Activated CD4-positive, alpha-beta T cell treated with anti-CD3 and anti-CD28 coated beads, Interleukin-2, amount 10 ng/mL, durations not matched to agents 24 days and 14 days (primary cell): ENCODE results near the gene PICALM. TPM values are rescaled to one million over a fixed set of nuclear protein-coding genes. Genes with fewer than 3 reads are reported as not detected.
"Not testable (repeated sequence)": the region's sequence is repeated elsewhere in the genome, so short reads cannot be mapped to it uniquely, and the experiment has no call there.

ENCODE experiments used
- DNase-seq: peaks from one replicate; pipeline ENCODE4 v3.0.0; 2022
- H3K27ac Mint-ChIP-seq: one replicate; pipeline ENCODE4 v1.8.0; 2022; ENCODE audit warnings: mild to moderate bottlenecking, mixed read lengths
- H3K27me3 Mint-ChIP-seq: one replicate; pipeline ENCODE4 v1.8.0; 2022; ENCODE audit warnings: mixed read lengths
- H3K36me3 Mint-ChIP-seq: one replicate; pipeline ENCODE4 v1.8.0; 2022; ENCODE audit warnings: low read depth, mild to moderate bottlenecking, mixed read lengths
- H3K4me1 Mint-ChIP-seq: one replicate; pipeline ENCODE4 v1.8.0; 2021; ENCODE audit warnings: mixed read lengths
- H3K4me3 Mint-ChIP-seq: one replicate; pipeline ENCODE4 v1.8.0; 2022; ENCODE audit warnings: mild to moderate bottlenecking, moderate library complexity, mixed read lengths
- H3K9me3 Mint-ChIP-seq: one replicate; pipeline ENCODE4 v1.8.0; 2021; ENCODE audit warnings: mixed read lengths
- intact Hi-C: fragments of 100-400 bp; cut with micrococcal nuclease; formaldehyde crosslinking; loops from one replicate; pipeline ENCODE4 v1.15.1; 2023
- total RNA-seq: library from RNA; stranded (reverse); gene quantifications from 2 replicates; pipeline ENCODE4 v1.2.3, GENCODE V29; 2022

Gene PICALM, protein sequence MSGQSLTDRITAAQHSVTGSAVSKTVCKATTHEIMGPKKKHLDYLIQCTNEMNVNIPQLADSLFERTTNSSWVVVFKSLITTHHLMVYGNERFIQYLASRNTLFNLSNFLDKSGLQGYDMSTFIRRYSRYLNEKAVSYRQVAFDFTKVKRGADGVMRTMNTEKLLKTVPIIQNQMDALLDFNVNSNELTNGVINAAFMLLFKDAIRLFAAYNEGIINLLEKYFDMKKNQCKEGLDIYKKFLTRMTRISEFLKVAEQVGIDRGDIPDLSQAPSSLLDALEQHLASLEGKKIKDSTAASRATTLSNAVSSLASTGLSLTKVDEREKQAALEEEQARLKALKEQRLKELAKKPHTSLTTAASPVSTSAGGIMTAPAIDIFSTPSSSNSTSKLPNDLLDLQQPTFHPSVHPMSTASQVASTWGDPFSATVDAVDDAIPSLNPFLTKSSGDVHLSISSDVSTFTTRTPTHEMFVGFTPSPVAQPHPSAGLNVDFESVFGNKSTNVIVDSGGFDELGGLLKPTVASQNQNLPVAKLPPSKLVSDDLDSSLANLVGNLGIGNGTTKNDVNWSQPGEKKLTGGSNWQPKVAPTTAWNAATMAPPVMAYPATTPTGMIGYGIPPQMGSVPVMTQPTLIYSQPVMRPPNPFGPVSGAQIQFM
- total RNA-seq: 141 and 156 TPM in 2 replicates

DNA sequence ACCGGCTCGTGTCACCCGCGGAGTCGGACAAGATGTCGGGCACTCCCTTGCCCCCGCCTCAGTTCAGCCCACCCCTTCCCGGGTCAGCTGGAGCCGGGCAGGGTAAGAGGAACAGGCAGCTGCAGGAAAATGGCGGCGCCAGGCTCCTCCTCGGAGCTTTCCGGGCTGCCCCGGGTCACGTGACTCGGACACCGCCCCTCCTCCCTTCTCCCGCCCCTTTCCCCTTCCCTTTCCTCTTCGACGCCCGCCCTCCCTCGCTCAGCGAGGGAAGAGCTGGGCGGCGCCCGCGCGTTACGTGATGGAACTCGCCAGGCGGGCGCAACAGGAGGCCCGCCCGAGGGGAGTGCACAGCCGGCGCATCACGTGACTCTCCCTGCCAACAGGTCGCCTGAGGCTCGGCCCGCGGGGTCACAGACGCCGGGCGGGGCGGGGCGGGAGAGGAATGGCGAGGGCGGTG lies at the start of gene PICALM:
Gene PICALM (minus strand): TSS at position 134 of the 457 bp plus-strand sequence. CDS start 304 bp downstream, outside the sequence.
- intact Hi-C loops: loop anchor here (1.0 to 10.0 kb wide), 10 partner anchors 47 to 440 kb away; partner anchors contain the start of gene CREBZF
- peak within 1 kb of the TSS; percentile 100 for H3K4me3 Mint-ChIP-seq
- H3K4me1 Mint-ChIP-seq: peaks cover 33% of the 10 kb centered on the region
- no peaks in the 10 kb centered on the region for H3K27me3 Mint-ChIP-seq
- H3K9me3 Mint-ChIP-seq: peaks cover 4% of the 10 kb centered on the region
- H3K36me3 Mint-ChIP-seq: peaks cover 27% of the 10 kb centered on the region
- DNase-seq: peak; percentile 99
- H3K27ac Mint-ChIP-seq: peak within 1 kb of the TSS; percentile 97

DNA sequence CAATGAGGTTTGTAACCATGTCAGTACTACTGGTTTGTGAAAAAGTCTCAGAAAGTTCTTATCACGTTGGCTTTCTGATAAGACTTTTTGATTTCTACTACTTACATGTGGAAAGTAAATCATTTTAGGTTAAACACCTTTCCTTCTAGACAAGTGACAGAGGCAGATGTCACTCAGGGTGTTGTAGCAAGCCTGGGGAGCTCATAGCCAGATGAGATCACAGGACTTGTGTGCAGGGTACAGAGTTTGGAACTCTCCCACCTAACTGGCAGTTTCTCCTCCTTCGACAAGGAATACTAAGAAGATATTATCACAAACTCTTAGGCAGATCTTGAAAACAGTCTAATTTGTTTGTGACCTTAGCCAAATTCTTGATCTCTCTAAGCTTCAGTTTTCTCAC lies 49.4 kb upstream of the PICALM start:
- Mint-ChIP-seq H3K27ac (peak overlapping the region; percentile 8), H3K27me3 (peaks cover 2% of the 10 kb centered on the region), H3K9me3 (peaks cover 4% of the 10 kb centered on the region), H3K4me3 (no peak overlapping the region), H3K4me1 (peaks cover 30% of the 10 kb centered on the region), H3K36me3 (no peaks in the 10 kb centered on the region)
- no peak for DNase-seq
- intact Hi-C loops: no loop called here

GRCh38 chr11:86117712-86118063 lies 48.8 kb upstream of the PICALM start:
- Mint-ChIP-seq H3K4me1 (peaks cover 30% of the 10 kb centered on the region), H3K36me3 (no peaks in the 10 kb centered on the region), H3K9me3 (peaks cover 2% of the 10 kb centered on the region), H3K27ac (peak overlapping the region; percentile 68), H3K27me3 (peaks cover 2% of the 10 kb centered on the region), H3K4me3 (no peak overlapping the region)
- DNase-seq: no peak
- intact Hi-C loops: loop anchor here (2.0 kb wide), 3 partner anchors 65 to 175 kb away; no protein-coding TSS in a partner anchor

DNA sequence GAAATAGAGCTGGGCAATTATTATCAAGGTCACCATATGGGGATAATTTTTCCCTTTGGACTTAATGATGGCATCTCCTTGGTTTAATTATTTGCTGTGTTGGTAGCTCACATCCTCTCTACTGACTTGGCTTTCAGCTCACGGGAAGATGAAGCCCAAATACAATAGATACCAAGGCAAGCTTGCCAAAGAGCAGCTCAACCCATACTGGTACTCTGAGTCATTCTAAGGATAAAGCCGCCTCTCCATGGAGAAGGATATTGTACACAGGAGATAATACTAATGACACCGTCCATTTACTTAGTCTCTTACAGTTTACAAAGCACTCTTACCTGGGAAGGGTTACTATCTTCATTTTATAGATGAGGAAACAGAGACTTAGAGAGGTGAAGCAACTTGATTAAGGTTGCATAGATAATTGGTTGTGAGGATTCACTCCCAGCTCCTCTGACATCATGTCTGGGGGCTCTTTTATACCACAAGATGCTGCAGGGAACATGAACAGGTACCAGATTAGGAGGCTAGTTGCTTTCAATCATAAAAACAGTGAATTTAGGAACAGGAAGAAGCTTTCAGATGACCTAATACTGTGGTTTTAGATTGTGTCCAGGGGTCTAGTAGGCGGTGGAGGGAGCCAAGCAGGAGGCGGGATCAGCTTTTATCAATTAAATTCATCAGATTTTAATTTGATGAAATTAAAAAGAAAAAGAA lies 48.3 kb upstream of the PICALM start:
- intact Hi-C loops: loop anchor here (2.0 kb wide), 3 partner anchors 66 to 176 kb away; no protein-coding TSS in a partner anchor
- H3K27ac Mint-ChIP-seq: peak overlapping the region; percentile 69
- no peaks in the 10 kb centered on the region for H3K9me3 Mint-ChIP-seq
- H3K4me3 Mint-ChIP-seq: peak overlapping the region; percentile 24
- H3K27me3 Mint-ChIP-seq: peaks cover 2% of the 10 kb centered on the region
- no peak for DNase-seq
- H3K36me3 Mint-ChIP-seq: no peaks in the 10 kb centered on the region
- H3K4me1 Mint-ChIP-seq: peaks cover 30% of the 10 kb centered on the region

DNA sequence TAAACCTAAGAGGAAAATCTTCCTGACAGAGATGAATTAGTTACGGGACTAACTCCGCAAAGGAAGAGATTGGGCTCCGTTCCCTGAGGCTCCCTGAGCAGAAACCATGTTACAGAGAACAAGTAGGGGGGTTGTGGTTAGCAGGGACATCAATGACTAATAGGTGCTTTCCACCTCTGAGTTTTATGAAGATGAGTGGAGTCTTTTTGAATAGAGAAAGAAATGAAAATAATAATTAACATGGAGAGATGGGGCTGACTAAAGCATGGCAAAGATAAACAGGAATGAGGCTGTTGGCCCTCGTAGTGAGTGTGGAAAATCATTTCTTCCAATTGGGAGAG lies 47.5 kb upstream of the PICALM start:
- peak; percentile 70 for DNase-seq
- Mint-ChIP-seq H3K9me3 (no peaks in the 10 kb centered on the region), H3K4me1 (peaks cover 30% of the 10 kb centered on the region), H3K4me3 (peak overlapping the region; percentile 24), H3K36me3 (no peaks in the 10 kb centered on the region), H3K27me3 (peaks cover 2% of the 10 kb centered on the region), H3K27ac (peak overlapping the region; percentile 69)
- intact Hi-C loops: loop anchor here (1.0 to 2.0 kb wide), 7 partner anchors 23 to 176 kb away; partner anchors contain the start of gene PICALM

GRCh38 chr11:86115542-86116385 lies 46.9 kb upstream of the PICALM start:
- intact Hi-C loops: loop anchor here (1.0 to 2.0 kb wide), 7 partner anchors 24 to 177 kb away; partner anchors contain the start of gene PICALM
- no peak for DNase-seq
- no peaks in the 10 kb centered on the region for H3K9me3 Mint-ChIP-seq
- H3K4me3 Mint-ChIP-seq: peak overlapping the region; percentile 24
- H3K36me3 Mint-ChIP-seq: no peaks in the 10 kb centered on the region
- peaks cover 2% of the 10 kb centered on the region for H3K27me3 Mint-ChIP-seq
- peak overlapping the region; percentile 69 for H3K27ac Mint-ChIP-seq
- H3K4me1 Mint-ChIP-seq: peaks cover 30% of the 10 kb centered on the region

- no peak for DNase-seq
- intact Hi-C loops: no loop called here
- peaks cover 8% of the 10 kb centered on the region for H3K27me3 Mint-ChIP-seq
- H3K4me1 Mint-ChIP-seq: peaks cover 3% of the 10 kb centered on the region
- H3K27ac Mint-ChIP-seq: no peak overlapping the region
- H3K36me3 Mint-ChIP-seq: no peaks in the 10 kb centered on the region
- H3K4me3 Mint-ChIP-seq: no peak overlapping the region
- H3K9me3 Mint-ChIP-seq: peaks cover 3% of the 10 kb centered on the region
These were observed 40.2 kb upstream of the PICALM start for GRCh38 chr11:86108890-86109638.

DNA sequence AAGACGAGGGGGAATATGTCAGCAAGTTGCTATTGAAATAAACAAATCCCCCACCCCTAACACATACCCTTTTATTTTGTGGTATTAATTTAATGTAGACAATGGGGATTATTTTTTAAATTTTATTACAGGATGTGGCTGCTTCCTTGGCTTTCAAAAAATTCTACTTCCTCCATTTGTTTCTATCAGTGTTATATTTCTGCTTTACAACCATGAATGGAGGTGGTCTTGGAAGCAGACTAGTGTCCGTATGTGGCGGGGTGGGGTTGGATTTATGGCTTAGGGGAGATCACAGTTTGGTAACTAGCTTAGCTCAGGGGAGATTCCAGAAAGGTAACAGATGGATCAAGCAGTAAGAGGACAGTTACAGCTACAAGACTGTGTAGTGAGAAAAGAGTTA lies 39.3 kb upstream of the PICALM start:
- no peak overlapping the region for H3K4me3 Mint-ChIP-seq
- peaks cover 8% of the 10 kb centered on the region for H3K27me3 Mint-ChIP-seq
- no peak overlapping the region for H3K27ac Mint-ChIP-seq
- DNase-seq: no peak
- intact Hi-C loops: no loop called here
- peaks cover 3% of the 10 kb centered on the region for H3K9me3 Mint-ChIP-seq
- H3K4me1 Mint-ChIP-seq: peaks cover 3% of the 10 kb centered on the region
- H3K36me3 Mint-ChIP-seq: no peaks in the 10 kb centered on the region

DNA sequence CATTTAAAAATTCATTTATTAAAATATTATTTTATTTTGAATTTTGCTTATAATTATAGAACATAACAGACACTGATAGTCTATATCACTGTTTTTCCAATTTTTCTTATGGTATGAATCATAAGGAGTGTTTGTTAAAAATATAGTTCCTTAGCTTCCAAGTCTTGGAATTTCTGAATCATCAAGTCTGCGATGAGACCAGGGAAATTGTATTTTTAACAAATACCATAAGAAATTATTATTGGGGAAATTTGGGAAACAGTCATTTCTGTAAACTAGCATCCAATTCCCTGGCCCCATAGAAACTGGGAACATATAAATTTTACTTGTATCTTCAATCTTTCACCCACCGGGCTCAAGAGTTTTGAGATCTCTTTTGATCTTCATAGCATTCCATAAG lies 38.0 kb upstream of the PICALM start:
- Mint-ChIP-seq H3K4me1 (peaks cover 3% of the 10 kb centered on the region), H3K27me3 (peaks cover 10% of the 10 kb centered on the region), H3K36me3 (no peaks in the 10 kb centered on the region), H3K4me3 (no peak overlapping the region), H3K27ac (no peak overlapping the region), H3K9me3 (peaks cover 3% of the 10 kb centered on the region)
- DNase-seq: no peak
- intact Hi-C loops: no loop called here

- H3K4me1 Mint-ChIP-seq, H3K9me3 Mint-ChIP-seq, H3K27ac Mint-ChIP-seq, intact Hi-C loops, H3K36me3 Mint-ChIP-seq, H3K4me3 Mint-ChIP-seq, DNase-seq: not testable (repeated sequence)
- peaks cover 11% of the 10 kb centered on the region for H3K27me3 Mint-ChIP-seq
These were observed 37.1 kb upstream of the PICALM start for GRCh38 chr11:86106031-86106430.

GRCh38 chr11:86105601-86106000 lies 36.7 kb upstream of the PICALM start:
- DNase-seq, H3K4me1 Mint-ChIP-seq, H3K36me3 Mint-ChIP-seq, H3K27ac Mint-ChIP-seq, intact Hi-C loops, H3K4me3 Mint-ChIP-seq: not testable (repeated sequence)
- peaks cover 12% of the 10 kb centered on the region for H3K27me3 Mint-ChIP-seq
- peaks cover 11% of the 10 kb centered on the region for H3K9me3 Mint-ChIP-seq

- Mint-ChIP-seq H3K27me3 (peaks cover 12% of the 10 kb centered on the region), H3K4me1 (peaks cover 3% of the 10 kb centered on the region), H3K36me3 (no peaks in the 10 kb centered on the region), H3K27ac (no peak overlapping the region), H3K9me3 (peaks cover 11% of the 10 kb centered on the region), H3K4me3 (no peak overlapping the region)
- intact Hi-C loops: no loop called here
- DNase-seq: no peak
These were observed 34.9 kb upstream of the PICALM start for GRCh38 chr11:86103808-86104207.
